ENCODE measurements around the gene CUL2. TPM values are rescaled to one million over a fixed set of nuclear protein-coding genes. Genes with fewer than 3 reads are reported as not detected.

The CUL2 gene
- total and polyA plus RNA-seq, 3 donors from 2014 or later: 37.6 to 47.0 (median 43.8) TPM

- WGBS, 2 donors: 75 to 78% methylated on average over 4 to 6 of the region's 6 CpGs
- no peaks in the 10 kb centered on the region for H3K9me3 ChIP-seq
- intact Hi-C loops (cut with DNase I; ENCODE audit: low total_unique reads): no loop called here
- no peak overlapping the region for H3K27ac ChIP-seq
- DNase-seq: no peak
- no peaks in the 10 kb centered on the region for H3K27me3 ChIP-seq
- H3K36me3 ChIP-seq (ENCODE audit: low read depth, missing control alignments): no peaks in the 10 kb centered on the region
- TF ChIP-seq POLR2A (IDR thresholded peaks at IDR 0.05) (no peak), CTCF (IDR thresholded peaks at IDR 0.05) (no peak)
- no peaks in the 10 kb centered on the region for H3K4me1 ChIP-seq
- H3K4me3 ChIP-seq: no peak overlapping the region
Measured at GRCh38 chr10:35040760-35041501, 49.2 kb downstream of the CUL2 start.

- Histone ChIP-seq H3K9me3 (no peaks in the 10 kb centered on the region), H3K36me3 (ENCODE audit: low read depth, missing control alignments) (no peaks in the 10 kb centered on the region), H3K4me3 (no peak overlapping the region), H3K27ac (no peak overlapping the region), H3K4me1 (no peaks in the 10 kb centered on the region), H3K27me3 (no peaks in the 10 kb centered on the region)
- intact Hi-C loops (cut with DNase I; ENCODE audit: low total_unique reads): no loop called here
- no peak for DNase-seq
- 96% methylated on average over 4 of the region's 4 CpGs for WGBS, 2 donors
- TF ChIP-seq CTCF (IDR thresholded peaks at IDR 0.05) (no peak), POLR2A (IDR thresholded peaks at IDR 0.05) (no peak)
Measured at GRCh38 chr10:35037104-35037503, 53.0 kb downstream of the CUL2 start.

GRCh38 chr10:35035606-35036005, 54.5 kb downstream of the CUL2 start:
- Histone ChIP-seq H3K4me1 (no peaks in the 10 kb centered on the region), H3K27ac (no peak overlapping the region), H3K36me3 (ENCODE audit: low read depth, missing control alignments) (no peaks in the 10 kb centered on the region), H3K9me3 (no peaks in the 10 kb centered on the region), H3K27me3 (no peaks in the 10 kb centered on the region), H3K4me3 (no peak overlapping the region)
- 29 to 38% methylated on average over 1 of the region's 1 CpG for WGBS, 2 donors
- TF ChIP-seq POLR2A (IDR thresholded peaks at IDR 0.05) (no peak), CTCF (IDR thresholded peaks at IDR 0.05) (no peak)
- intact Hi-C loops (cut with DNase I; ENCODE audit: low total_unique reads): no loop called here
- no peak for DNase-seq

- Histone ChIP-seq H3K9me3 (no peaks in the 10 kb centered on the region), H3K4me3 (no peak overlapping the region), H3K36me3 (ENCODE audit: low read depth, missing control alignments) (no peaks in the 10 kb centered on the region), H3K27me3 (no peaks in the 10 kb centered on the region), H3K27ac (no peak overlapping the region), H3K4me1 (no peaks in the 10 kb centered on the region)
- no peak for DNase-seq
- TF ChIP-seq POLR2A (IDR thresholded peaks at IDR 0.05): no peak
- TF ChIP-seq CTCF (IDR thresholded peaks at IDR 0.05): peak in 2 of 3 experiments; percentile 11 to 44
- intact Hi-C loops (cut with DNase I; ENCODE audit: low total_unique reads): no loop called here
Measured at GRCh38 chr10:35027567-35027966, 62.6 kb downstream of the CUL2 start.

- no peak for TF ChIP-seq POLR2A (IDR thresholded peaks at IDR 0.05)
- intact Hi-C loops (cut with DNase I; ENCODE audit: low total_unique reads): no loop called here
- Histone ChIP-seq H3K4me3 (no peak overlapping the region), H3K27ac (no peak overlapping the region), H3K36me3 (ENCODE audit: low read depth, missing control alignments) (no peaks in the 10 kb centered on the region), H3K9me3 (no peaks in the 10 kb centered on the region), H3K4me1 (no peaks in the 10 kb centered on the region), H3K27me3 (no peaks in the 10 kb centered on the region)
- no peak for DNase-seq
Measured at GRCh38 chr10:35025916-35026315, 64.2 kb downstream of the CUL2 start.
